GM21447 (cell line): ENCODE results near the gene PKD1.

ENCODE experiments used
- ATAC-seq: cut with Tn5 transposase; IDR thresholded peaks from one replicate; pipeline ENCODE4 v1.9.1; 2021; ENCODE audit not compliant: unreplicated experiment

Gene PKD1

GRCh38 chr16:2170587-2171435 is 35.1 kb upstream of the PKD1 start:
- no peak for ATAC-seq

DNA sequence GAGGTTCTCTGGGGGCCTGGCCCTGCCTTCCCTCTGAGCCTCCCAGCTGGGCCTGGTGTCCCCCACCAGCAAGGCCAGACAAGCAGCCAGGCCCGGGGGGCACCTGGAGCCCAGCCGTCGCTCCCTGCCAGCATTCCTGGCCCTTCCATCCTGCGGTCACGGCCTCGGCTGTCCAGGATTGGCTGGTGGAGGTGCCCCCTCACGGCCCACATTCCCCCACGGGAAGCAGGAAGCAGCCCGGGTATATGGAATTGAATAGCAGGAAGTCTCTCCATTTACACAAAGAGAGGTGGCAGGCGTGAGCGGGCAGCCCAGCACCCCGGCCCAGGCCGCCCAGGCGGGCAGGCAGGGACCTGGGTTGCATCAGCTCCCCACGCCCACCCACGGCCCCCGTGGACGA is 34.4 kb upstream of the PKD1 start:
- no peak for ATAC-seq

GRCh38 chr16:2167068-2167638 is 31.5 kb upstream of the PKD1 start:
- ATAC-seq, result no peak

GRCh38 chr16:2166263-2167067 is 30.8 kb upstream of the PKD1 start:
- no peak for ATAC-seq

GRCh38 chr16:2165861-2166260 is 30.2 kb upstream of the PKD1 start:
- no peak for ATAC-seq

GRCh38 chr16:2163211-2163881 is 27.6 kb upstream of the PKD1 start:
- ATAC-seq, result no peak

GRCh38 chr16:2162676-2163118 is 27.0 kb upstream of the PKD1 start:
- no peak for ATAC-seq

GRCh38 chr16:2161911-2162310 is 26.2 kb upstream of the PKD1 start:
- no peak for ATAC-seq

GRCh38 chr16:2160915-2161551 is 25.3 kb upstream of the PKD1 start:
- ATAC-seq, result no peak

GRCh38 chr16:2159175-2159838 is 23.6 kb upstream of the PKD1 start:
- no peak for ATAC-seq

GRCh38 chr16:2158262-2158638 is 22.6 kb upstream of the PKD1 start:
- no peak for ATAC-seq

DNA sequence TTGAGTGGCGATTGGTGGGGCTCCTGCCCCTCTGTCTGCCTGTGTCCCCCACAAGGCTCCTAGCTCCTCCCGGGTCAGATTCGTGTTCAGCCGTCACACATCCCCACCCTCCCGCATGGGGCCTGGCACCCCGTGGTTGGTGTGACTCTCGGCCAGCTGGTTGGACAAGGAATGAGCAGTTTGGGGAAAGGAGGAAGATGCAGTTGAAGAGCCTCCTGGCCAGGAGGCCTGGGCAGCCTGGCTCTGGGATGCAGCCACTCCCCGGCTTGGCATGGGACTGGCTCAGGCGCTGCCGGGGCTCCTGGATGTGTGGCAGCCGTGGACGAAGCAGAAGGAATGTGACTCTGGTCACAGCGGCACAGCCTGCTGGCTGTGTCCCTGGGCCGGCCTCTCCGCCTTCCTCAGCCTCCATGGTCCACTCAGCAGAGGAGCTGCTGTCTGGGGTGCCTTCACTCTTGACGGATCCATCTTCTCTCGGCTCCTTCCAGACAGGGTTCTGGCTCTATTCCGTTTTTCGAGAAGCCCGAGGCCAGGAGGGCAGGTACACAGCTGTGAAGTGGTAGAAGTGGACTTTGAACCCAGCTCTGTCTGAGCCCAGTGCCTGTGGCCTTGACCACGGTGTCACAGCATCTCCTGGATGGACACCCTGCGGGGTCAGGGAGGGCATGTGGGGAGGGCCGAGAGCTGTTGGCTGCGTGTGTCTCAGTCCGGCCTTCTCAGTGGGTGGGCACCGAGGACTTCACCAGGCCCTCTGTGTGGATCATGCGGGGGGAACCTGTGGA is 22.0 kb upstream of the PKD1 start:
- no peak for ATAC-seq

- no peak for ATAC-seq
These were observed 21.1 kb upstream of the PKD1 start for GRCh38 chr16:2156849-2157224.

DNA sequence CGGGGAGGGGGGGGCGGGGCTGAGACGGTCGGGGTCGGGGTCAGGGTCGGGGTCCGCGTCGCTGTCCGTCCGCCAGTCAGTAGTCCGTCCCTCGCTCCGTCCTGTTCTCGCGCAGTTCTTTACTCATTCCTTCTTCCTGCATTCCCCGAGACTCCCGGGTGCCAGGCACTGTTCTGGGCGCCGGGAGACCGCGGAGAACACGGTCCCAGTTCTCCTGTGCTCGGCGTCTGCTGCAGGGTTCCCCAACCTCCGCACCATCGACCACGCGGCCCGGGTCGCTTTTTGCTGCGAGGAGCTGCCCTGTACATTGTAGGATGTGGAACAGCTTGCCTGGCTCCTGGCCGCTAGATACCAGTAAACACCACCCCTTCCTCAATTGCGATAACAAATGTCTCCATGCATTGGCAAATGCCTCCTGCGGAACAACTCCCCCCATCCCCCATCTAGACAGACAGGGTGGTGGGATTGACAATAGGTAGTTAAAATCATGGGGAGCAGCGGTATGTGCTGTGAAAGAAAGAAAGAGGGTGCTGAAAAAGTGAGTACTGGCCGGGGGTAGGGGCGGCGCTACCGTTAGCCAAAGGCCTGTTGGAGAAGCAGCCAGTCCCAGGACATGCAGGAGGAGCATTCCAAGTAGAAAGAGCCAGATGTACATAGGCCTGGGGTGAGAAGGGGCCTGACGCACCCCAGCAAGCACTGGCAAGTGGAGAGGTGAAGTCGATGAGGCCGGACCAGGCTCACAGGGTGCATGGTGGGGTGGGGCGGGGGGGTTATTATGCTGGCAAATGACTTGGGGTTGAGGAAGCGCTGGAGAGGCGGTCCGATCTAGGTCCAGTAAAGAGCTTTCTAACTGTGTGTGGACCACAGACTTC is 20.5 kb upstream of the PKD1 start:
- ATAC-seq, result no peak

DNA sequence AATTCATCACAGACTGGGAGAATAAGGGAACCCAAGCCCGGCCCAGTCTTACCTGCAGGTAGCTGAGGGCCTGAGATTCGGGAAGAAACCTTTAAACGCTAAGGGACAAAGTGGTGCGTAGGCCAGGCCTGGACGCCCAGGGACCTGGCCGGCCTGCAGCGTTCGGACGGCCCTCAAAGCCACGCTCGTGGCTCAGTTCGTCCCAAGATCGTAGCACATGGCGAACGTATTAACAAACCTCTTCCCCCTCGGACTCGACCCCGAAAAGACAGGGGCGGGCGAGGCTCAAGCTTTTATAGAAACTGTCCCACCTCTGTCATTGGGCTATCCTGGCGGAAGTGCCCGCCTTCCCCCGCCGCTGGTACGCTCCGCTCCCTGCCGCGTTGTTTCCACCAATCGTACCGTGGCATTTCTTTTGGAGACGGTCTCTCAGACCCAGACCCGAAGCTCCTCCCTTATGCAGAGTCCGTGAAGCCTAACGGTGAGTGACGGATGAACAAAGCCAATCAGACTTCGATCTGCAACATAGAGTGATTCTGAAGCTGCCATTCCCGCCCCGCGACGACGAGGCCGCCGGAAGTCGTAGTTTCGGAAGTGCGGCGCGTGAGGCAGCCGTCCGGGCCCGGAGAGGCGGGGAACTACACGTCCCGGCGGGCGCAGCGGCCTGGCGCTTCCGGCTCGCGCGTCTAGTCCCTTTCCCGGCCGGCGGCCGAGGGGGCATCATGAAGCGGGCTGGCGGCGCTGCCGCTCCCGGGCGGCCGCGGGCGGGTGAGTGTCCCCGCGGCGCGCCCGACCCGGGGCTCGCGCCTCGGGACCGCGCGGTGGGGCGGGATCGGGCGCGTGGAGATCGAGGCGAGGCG is 19.6 kb upstream of the PKD1 start, which contains the start of gene TRAF7:
TSS of gene TRAF7 (plus strand) at position 692 of the 860 bp plus-strand sequence. CDS start 8,139 bp downstream, outside the sequence.
- peak; percentile 86 for ATAC-seq

GRCh38 chr16:2154533-2155090 is 18.9 kb upstream of the PKD1 start:
- no peak for ATAC-seq
